HCT116 (cell line): Measurements from ENCODE around the gene MAN1A1. TPM values are rescaled to one million over a fixed set of nuclear protein-coding genes. Genes with fewer than 3 reads are reported as not detected.

Source experiments
- ATAC-seq: fragments of 200-7000 bp; cut with Tn5 transposase; 2 replicates; pipeline ENCODE4 v1.9.1; 2020; ENCODE audit warnings: mild to moderate bottlenecking, moderate library complexity
- BruUV-seq: library from RNA; stranded (reverse); fragments of 400-500 nt; replicated peaks from 2 replicates; lab custom pipeline; 2021; lab: Mats Ljungman, UMichigan
- CTCF ChIA-PET: fragments of 300-600 bp; sonication (Branson Sonifier 250); formaldehyde crosslinking; loops from one replicate; lab custom pipeline; 2021; ENCODE audit warnings: antibody characterized with exemption; lab: Charles Lee
- POLR2A ChIA-PET: fragments of 300-600, 350-600 bp; sonication (Branson Sonifier 250); formaldehyde crosslinking; loops from one replicate; lab custom pipeline; 2021; ENCODE audit warnings: antibody characterized with exemption; lab: Charles Lee
- RAD21 ChIA-PET, 2 experiments: fragments of 300-600 bp; sonication (Branson Sonifier 250); formaldehyde crosslinking; loops; one replicate each; lab custom pipeline; 2023; ENCODE audit warnings: low total read pairs in 2 of 2; ENCODE audit not compliant: uncharacterized antibody in 2 of 2, unreplicated experiment in 2 of 2, low non-redundant PET in 1 of 2; lab: Charles Lee
- DNase-seq: peaks from one replicate; pipeline ENCODE4 v3.0.0-alpha.2; 2010; ENCODE audit warnings: low read depth, low spot score
- H2AFZ ChIP-seq: fragments of 200-600 bp; shearing (Covaris generic), sonication (generic); 2 replicates; pipeline ENCODE4 v1.6.1; 2017; ENCODE audit warnings: low read depth, mixed run types, mixed read lengths, antibody characterized with exemption, low read length; ENCODE audit not compliant: poor library complexity, severe bottlenecking
- H3K27ac ChIP-seq: 2 replicates; pipeline ENCODE4 v1.5.1; 2012; ENCODE audit warnings: low read depth, low read length
- H3K27me3 ChIP-seq: fragments of 200-600 bp; sonication (generic); 2 replicates; pipeline ENCODE4 v1.6.1; 2016; ENCODE audit warnings: mixed run types, low read length, mixed read lengths; ENCODE audit not compliant: insufficient read depth
- H3K36me3 ChIP-seq, 2 experiments: fragments of 200-500 bp in 1 of 2; fragments of 200-600 bp in 1 of 2; sonication (Bioruptor generic) in 1 of 2; sonication (generic) in 1 of 2; 2 replicates each; pipeline versions ENCODE4 v1.5.1 to v1.6.1; 2014 to 2016; ENCODE audit warnings: low read length in 2 of 2, inconsistent platforms in 1 of 2, mixed read lengths in 1 of 2, mixed run types in 1 of 2; ENCODE audit not compliant: insufficient read depth in 2 of 2, control insufficient read depth in 1 of 2
- H3K4me1 ChIP-seq, 2 experiments: fragments of 200-600 bp in 1 of 2; sonication (generic) in 1 of 2; 2 replicates each; pipeline versions ENCODE4 v1.5.1 to v1.6.1; 2012 to 2017; ENCODE audit warnings: low read length in 2 of 2, inconsistent platforms in 1 of 2, mild to moderate bottlenecking in 1 of 2, mixed read lengths in 1 of 2, mixed run types in 1 of 2, moderate library complexity in 1 of 2; ENCODE audit not compliant: insufficient read depth in 2 of 2, control insufficient read depth in 1 of 2
- H3K4me2 ChIP-seq: fragments of 200-600 bp; sonication (generic); 2 replicates; pipeline ENCODE4 v1.6.1; 2017; ENCODE audit warnings: mixed run types, low read length, mixed read lengths
- H3K4me3 ChIP-seq, 2 experiments: fragments of 200-600 bp in 1 of 2; sonication (generic) in 1 of 2; replicated peaks in 1 of 2; 2 replicates each; pipeline ENCODE4 v1.5.1; 2011 to 2016; ENCODE audit warnings: low read length in 2 of 2, control low read depth in 1 of 2, low read depth in 1 of 2, mild to moderate bottlenecking in 1 of 2, mixed read lengths in 1 of 2, mixed run types in 1 of 2
- H3K79me2 ChIP-seq: fragments of 200-600 bp; sonication (generic); 2 replicates; pipeline ENCODE4 v1.6.1; 2017; ENCODE audit warnings: mild to moderate bottlenecking, mixed run types, low read length, moderate library complexity, mixed read lengths; ENCODE audit not compliant: insufficient read depth
- H3K9ac ChIP-seq: fragments of 200-600 bp; sonication (generic); 2 replicates; pipeline ENCODE4 v1.6.1; 2016; ENCODE audit warnings: low read length, mixed read lengths
- H3K9me2 ChIP-seq: fragments of 200-600 bp; sonication (generic), shearing (Covaris generic); 2 replicates; pipeline ENCODE4 v1.6.1; 2017; ENCODE audit warnings: mixed run types, mild to moderate bottlenecking, moderate library complexity; ENCODE audit not compliant: insufficient read depth
- H3K9me3 ChIP-seq, 2 experiments: fragments of 200-500 bp in 1 of 2; fragments of 200-600 bp in 1 of 2; sonication (Bioruptor generic) in 1 of 2; sonication (generic) in 1 of 2; 2 replicates each; pipeline ENCODE4 v1.6.1; 2014 to 2017; ENCODE audit warnings: low read length in 2 of 2, mixed read lengths in 2 of 2, inconsistent platforms in 1 of 2, low read depth in 1 of 2, mild to moderate bottlenecking in 1 of 2, mixed run types in 1 of 2, moderate library complexity in 1 of 2; ENCODE audit not compliant: control insufficient read depth in 1 of 2, insufficient read depth in 1 of 2
- H4K20me1 ChIP-seq: fragments of 200-600 bp; sonication (generic), shearing (Covaris generic); 2 replicates; pipeline ENCODE4 v1.6.1; 2017; ENCODE audit warnings: mixed run types, mild to moderate bottlenecking, moderate library complexity; ENCODE audit not compliant: insufficient read depth
- EGR1 ChIP-seq: IDR thresholded peaks from 2 replicates; pipeline ENCODE4 v1.6.1; 2012; ENCODE audit warnings: low read depth
- EZH2 ChIP-seq: fragments of 200-600 bp; sonication (generic); IDR thresholded peaks from 2 replicates; pipeline ENCODE4 v1.6.1; 2017; ENCODE audit warnings: antibody characterized with exemption, mixed run types
- FOSL1 ChIP-seq: IDR thresholded peaks from 2 replicates; pipeline ENCODE4 v1.6.1; 2012; ENCODE audit warnings: low read depth
- POLR2AphosphoS5 ChIP-seq: IDR thresholded peaks from 2 replicates; pipeline ENCODE4 v1.6.1; 2011; ENCODE audit warnings: mild to moderate bottlenecking, low read depth, low read length, moderate library complexity
- TCF7L2 ChIP-seq: IDR thresholded peaks from 2 replicates; pipeline ENCODE4 v1.7.0; 2011; ENCODE audit warnings: borderline replicate concordance, inconsistent platforms; ENCODE audit not compliant: insufficient read depth, insufficient read length; ENCODE audit errors: extremely low read depth
- ZNF274 ChIP-seq: fragments of 200-500 bp; sonication (Bioruptor generic); IDR thresholded peaks from 2 replicates; pipeline ENCODE4 v1.6.1; 2014; ENCODE audit warnings: mild to moderate bottlenecking, low read depth, low read length, inconsistent platforms
- intact Hi-C: fragments of 100-400 bp; cut with micrococcal nuclease; formaldehyde crosslinking; loops from 2 replicates; pipeline ENCODE4 v1.10.0; 2022
- total RNA-seq: library from RNA; stranded (reverse); gene quantifications from one replicate; pipeline ENCODE4 v1.2.1, GENCODE V29; 2021; ENCODE audit not compliant: unreplicated experiment
- TF ChIP-seq, protein P1 (sequence below): IDR thresholded peaks from 2 replicates; pipeline ENCODE4 v1.6.1; 2012; ENCODE audit warnings: low read depth
- TF ChIP-seq, protein P2 (sequence below): IDR thresholded peaks from 2 replicates; pipeline ENCODE4 v1.6.1; 2012

MAN1A1 gene
- total RNA-seq, 1 experiment from 2014 or later = 46.0 TPM

DNA sequence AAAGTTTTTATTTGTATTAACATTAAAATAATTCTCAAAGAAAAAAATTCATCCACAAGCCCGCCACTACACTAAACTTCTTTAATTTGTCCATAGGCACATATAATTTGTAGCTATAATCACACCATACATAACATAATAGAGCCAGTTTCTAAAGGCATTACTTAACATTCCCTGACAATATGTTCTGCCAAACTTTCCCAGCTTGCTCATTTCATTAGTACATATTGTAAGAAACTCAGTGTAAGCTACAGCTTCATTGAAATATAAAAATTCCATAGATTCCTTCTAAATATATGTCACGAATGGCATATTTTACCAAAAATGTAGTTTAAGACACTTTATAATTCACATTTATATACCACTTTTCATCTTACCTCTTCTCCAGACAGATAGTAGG is 59.3 kb downstream of the MAN1A1 start:
- ATAC-seq (no peak), DNase-seq (no peak)
- H3K36me3 ChIP-seq = peaks cover 0 to 14% of the 10 kb centered on the region in 2 experiments; a peak in 1 of 4 replicates
- peaks cover 3% of the 10 kb centered on the region; the same call in 1 of the 2 replicates for H4K20me1 ChIP-seq
- no TSS peak for BruUV-seq
- ChIA-PET POLR2A (no interaction called here), CTCF (no interaction called here), RAD21 (no interaction called here)
- no peak overlapping the region for H3K4me3 ChIP-seq
- TF ChIP-seq, protein P1, sequence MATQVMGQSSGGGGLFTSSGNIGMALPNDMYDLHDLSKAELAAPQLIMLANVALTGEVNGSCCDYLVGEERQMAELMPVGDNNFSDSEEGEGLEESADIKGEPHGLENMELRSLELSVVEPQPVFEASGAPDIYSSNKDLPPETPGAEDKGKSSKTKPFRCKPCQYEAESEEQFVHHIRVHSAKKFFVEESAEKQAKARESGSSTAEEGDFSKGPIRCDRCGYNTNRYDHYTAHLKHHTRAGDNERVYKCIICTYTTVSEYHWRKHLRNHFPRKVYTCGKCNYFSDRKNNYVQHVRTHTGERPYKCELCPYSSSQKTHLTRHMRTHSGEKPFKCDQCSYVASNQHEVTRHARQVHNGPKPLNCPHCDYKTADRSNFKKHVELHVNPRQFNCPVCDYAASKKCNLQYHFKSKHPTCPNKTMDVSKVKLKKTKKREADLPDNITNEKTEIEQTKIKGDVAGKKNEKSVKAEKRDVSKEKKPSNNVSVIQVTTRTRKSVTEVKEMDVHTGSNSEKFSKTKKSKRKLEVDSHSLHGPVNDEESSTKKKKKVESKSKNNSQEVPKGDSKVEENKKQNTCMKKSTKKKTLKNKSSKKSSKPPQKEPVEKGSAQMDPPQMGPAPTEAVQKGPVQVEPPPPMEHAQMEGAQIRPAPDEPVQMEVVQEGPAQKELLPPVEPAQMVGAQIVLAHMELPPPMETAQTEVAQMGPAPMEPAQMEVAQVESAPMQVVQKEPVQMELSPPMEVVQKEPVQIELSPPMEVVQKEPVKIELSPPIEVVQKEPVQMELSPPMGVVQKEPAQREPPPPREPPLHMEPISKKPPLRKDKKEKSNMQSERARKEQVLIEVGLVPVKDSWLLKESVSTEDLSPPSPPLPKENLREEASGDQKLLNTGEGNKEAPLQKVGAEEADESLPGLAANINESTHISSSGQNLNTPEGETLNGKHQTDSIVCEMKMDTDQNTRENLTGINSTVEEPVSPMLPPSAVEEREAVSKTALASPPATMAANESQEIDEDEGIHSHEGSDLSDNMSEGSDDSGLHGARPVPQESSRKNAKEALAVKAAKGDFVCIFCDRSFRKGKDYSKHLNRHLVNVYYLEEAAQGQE = no peak
- TF ChIP-seq EZH2 (no peak), FOSL1 (no peak), TCF7L2 (no peak), POLR2AphosphoS5 (no peak), ZNF274 (no peak), EGR1 (no peak)
- TF ChIP-seq, protein P2, sequence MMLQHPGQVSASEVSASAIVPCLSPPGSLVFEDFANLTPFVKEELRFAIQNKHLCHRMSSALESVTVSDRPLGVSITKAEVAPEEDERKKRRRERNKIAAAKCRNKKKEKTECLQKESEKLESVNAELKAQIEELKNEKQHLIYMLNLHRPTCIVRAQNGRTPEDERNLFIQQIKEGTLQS = no peak
- H3K27me3 ChIP-seq = no peaks in the 10 kb centered on the region
- H3K4me2 ChIP-seq = no peak overlapping the region
- no peak overlapping the region for H3K9ac ChIP-seq
- intact Hi-C loops = no loop called here
- no peaks in the 10 kb centered on the region for H3K4me1 ChIP-seq
- H3K27ac ChIP-seq = no peak overlapping the region
- H3K79me2 ChIP-seq = no peaks in the 10 kb centered on the region
- no peaks in the 10 kb centered on the region for H3K9me3 ChIP-seq
- H3K9me2 ChIP-seq = no peaks in the 10 kb centered on the region; the same call in 1 of the 2 replicates
- no peak overlapping the region for H2AFZ ChIP-seq
